Calu3 (cell line): Measurements from ENCODE around the gene ACVR2B. TPM values are rescaled to one million over a fixed set of nuclear protein-coding genes. Genes with fewer than 3 reads are reported as not detected.

Experiments
- BruUV-seq: library from RNA; stranded (reverse); fragments of 400-500 nt; replicated peaks from 2 replicates; lab custom pipeline; 2021; lab: Mats Ljungman, UMichigan
- CTCF ChIA-PET: fragments of 300-600 bp; sonication (Branson Sonifier 250); formaldehyde crosslinking; loops from one replicate; lab custom pipeline; 2022; ENCODE audit warnings: antibody characterized with exemption; lab: Charles Lee
- DNase-seq: peaks from one replicate; pipeline ENCODE4 v3.0.0; 2022
- H3K27ac Mint-ChIP-seq: one replicate; pipeline ENCODE4 v1.8.0; 2022; ENCODE audit warnings: mixed read lengths; ENCODE audit not compliant: unreplicated experiment
- H3K27me3 Mint-ChIP-seq: one replicate; pipeline ENCODE4 v1.8.0; 2022; ENCODE audit warnings: mixed read lengths; ENCODE audit not compliant: unreplicated experiment
- H3K36me3 Mint-ChIP-seq: one replicate; pipeline ENCODE4 v1.8.0; 2022; ENCODE audit warnings: mild to moderate bottlenecking, moderate library complexity, mixed read lengths; ENCODE audit not compliant: insufficient read depth, unreplicated experiment
- H3K4me1 Mint-ChIP-seq: one replicate; pipeline ENCODE4 v1.8.0; 2022; ENCODE audit warnings: mild to moderate bottlenecking, low read depth, mixed read lengths; ENCODE audit not compliant: unreplicated experiment
- H3K4me3 Mint-ChIP-seq: one replicate; pipeline ENCODE4 v1.8.0; 2022; ENCODE audit warnings: mild to moderate bottlenecking, low read depth, moderate library complexity, mixed read lengths; ENCODE audit not compliant: unreplicated experiment
- H3K9me3 Mint-ChIP-seq: one replicate; pipeline ENCODE4 v1.8.0; 2022; ENCODE audit warnings: low read depth, mixed read lengths; ENCODE audit not compliant: unreplicated experiment
- intact Hi-C: fragments of 100-400 bp; cut with micrococcal nuclease; formaldehyde crosslinking; loops from one replicate; pipeline ENCODE4 v1.10.0; 2022; ENCODE audit not compliant: unreplicated experiment
- total RNA-seq: library from RNA; stranded (reverse); gene quantifications from 2 replicates; pipeline ENCODE4 v1.2.3, GENCODE V29; 2022
- TF ChIP-seq, protein P1 (sequence below): fragments of 200-600 bp; IDR thresholded peaks from one replicate; pipeline ENCODE4 v1.8.0; 2022; ENCODE audit warnings: antibody characterized with exemption; ENCODE audit not compliant: unreplicated experiment

ACVR2B gene
- total RNA-seq, 1 experiment from 2014 or later: 6.2 TPM

DNA sequence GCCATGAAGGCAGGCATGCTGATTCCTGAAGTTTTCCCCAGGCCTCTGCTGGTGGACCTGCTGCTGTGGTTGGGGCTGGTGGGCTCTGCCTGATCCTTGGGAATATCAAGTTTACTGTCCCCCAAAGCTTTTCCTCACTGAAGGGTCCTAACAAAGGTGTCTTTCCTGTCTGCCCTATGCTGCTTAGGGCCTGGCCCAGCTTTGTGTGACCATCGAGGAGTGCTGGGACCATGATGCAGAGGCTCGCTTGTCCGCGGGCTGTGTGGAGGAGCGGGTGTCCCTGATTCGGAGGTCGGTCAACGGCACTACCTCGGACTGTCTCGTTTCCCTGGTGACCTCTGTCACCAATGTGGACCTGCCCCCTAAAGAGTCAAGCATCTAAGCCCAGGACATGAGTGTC, 29.3 kb downstream of the ACVR2B start:
- no peak for DNase-seq
- CTCF ChIA-PET: no interaction called here
- H3K4me1 Mint-ChIP-seq: no peaks in the 10 kb centered on the region
- H3K27ac Mint-ChIP-seq: no peak overlapping the region
- H3K4me3 Mint-ChIP-seq: no peak overlapping the region
- no peaks in the 10 kb centered on the region for H3K9me3 Mint-ChIP-seq
- H3K36me3 Mint-ChIP-seq: peaks cover 8% of the 10 kb centered on the region
- no peaks in the 10 kb centered on the region for H3K27me3 Mint-ChIP-seq
- TF ChIP-seq, protein P1, sequence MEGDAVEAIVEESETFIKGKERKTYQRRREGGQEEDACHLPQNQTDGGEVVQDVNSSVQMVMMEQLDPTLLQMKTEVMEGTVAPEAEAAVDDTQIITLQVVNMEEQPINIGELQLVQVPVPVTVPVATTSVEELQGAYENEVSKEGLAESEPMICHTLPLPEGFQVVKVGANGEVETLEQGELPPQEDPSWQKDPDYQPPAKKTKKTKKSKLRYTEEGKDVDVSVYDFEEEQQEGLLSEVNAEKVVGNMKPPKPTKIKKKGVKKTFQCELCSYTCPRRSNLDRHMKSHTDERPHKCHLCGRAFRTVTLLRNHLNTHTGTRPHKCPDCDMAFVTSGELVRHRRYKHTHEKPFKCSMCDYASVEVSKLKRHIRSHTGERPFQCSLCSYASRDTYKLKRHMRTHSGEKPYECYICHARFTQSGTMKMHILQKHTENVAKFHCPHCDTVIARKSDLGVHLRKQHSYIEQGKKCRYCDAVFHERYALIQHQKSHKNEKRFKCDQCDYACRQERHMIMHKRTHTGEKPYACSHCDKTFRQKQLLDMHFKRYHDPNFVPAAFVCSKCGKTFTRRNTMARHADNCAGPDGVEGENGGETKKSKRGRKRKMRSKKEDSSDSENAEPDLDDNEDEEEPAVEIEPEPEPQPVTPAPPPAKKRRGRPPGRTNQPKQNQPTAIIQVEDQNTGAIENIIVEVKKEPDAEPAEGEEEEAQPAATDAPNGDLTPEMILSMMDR: no peak
- intact Hi-C loops: loop anchor here (5.0 kb wide), 1 partner anchor 136 kb away; the partner anchor contains the start of gene XYLB
- no TSS peak for BruUV-seq

DNA sequence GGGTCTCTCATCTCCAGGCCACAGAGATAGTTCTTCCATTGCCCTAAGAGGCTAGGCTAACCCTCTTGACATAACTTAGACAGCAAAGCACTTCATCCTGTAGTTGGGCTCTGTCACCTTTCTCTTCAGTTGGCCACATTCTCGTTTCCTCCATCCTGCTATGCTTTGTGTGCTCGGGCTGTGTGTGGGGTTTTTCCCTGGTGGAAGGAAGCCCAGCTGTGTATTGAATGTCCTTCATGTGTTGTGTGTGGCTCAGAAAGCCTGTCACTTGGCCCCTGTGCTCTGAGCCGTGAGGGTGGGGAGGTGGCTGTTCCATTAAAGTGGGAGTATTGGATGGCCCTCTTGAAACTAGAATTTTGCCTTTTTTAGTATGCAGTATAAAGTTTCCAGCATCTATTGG, 33.6 kb downstream of the ACVR2B start:
- H3K27ac Mint-ChIP-seq: no peak overlapping the region
- H3K4me1 Mint-ChIP-seq: no peaks in the 10 kb centered on the region
- intact Hi-C loops: no loop called here
- no peaks in the 10 kb centered on the region for H3K27me3 Mint-ChIP-seq
- CTCF ChIA-PET: no interaction called here
- no peak overlapping the region for H3K4me3 Mint-ChIP-seq
- peaks cover 5% of the 10 kb centered on the region for H3K36me3 Mint-ChIP-seq
- TF ChIP-seq, protein P1: no peak
- H3K9me3 Mint-ChIP-seq: no peaks in the 10 kb centered on the region
- BruUV-seq: no TSS peak
- DNase-seq: no peak

DNA sequence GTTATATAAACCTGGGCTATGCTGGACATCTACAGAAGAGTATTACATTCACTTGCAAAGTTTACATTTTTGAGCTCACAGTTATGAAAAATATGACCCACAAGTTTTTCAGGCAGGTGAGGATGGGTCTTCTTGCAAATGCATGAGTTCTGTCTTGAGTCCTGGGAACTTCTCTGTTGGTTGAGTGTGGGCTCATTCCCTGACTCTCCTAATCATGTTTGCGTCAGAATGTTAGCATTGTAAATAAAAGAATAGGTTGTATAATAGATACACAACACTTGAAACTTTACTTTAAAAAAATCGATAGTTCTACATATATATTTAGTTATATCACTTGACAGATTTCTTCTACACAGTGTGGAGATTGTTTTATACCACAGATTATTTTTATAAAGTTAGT, 35.3 kb downstream of the ACVR2B start:
- CTCF ChIA-PET: no interaction called here

DNA sequence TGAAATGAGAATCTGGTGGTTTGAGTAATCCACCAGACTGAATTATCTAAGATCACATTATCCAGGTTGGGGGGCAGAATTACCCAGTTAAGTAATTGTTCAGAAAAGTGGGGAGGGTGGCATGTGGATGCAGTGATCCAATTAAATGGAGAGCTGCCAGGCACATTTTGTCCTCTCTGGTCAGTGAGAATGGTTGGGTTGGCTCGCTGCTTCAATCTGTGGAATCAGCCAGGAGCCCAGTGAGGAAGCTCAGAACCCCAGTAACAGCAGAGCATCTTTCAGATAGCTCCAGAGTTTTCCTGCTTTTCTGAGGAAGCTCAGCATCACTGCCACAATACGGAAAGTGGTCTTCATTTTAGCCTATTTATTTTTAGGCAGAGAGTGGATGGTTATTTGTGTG, 36.1 kb downstream of the ACVR2B start:
- H3K36me3 Mint-ChIP-seq: peaks cover 4% of the 10 kb centered on the region
- no peaks in the 10 kb centered on the region for H3K27me3 Mint-ChIP-seq
- no peak for DNase-seq
- no peaks in the 10 kb centered on the region for H3K4me1 Mint-ChIP-seq
- intact Hi-C loops: no loop called here
- no peak overlapping the region for H3K27ac Mint-ChIP-seq
- CTCF ChIA-PET: no interaction called here
- TF ChIP-seq, protein P1: no peak
- no TSS peak for BruUV-seq
- H3K4me3 Mint-ChIP-seq: no peak overlapping the region
- H3K9me3 Mint-ChIP-seq: no peaks in the 10 kb centered on the region

More for the DNA sequence above, 35.3 kb downstream of the ACVR2B start:
- no TSS peak for BruUV-seq
- TF ChIP-seq, protein P1: no peak
- Mint-ChIP-seq H3K27ac (no peak overlapping the region), H3K9me3 (no peaks in the 10 kb centered on the region), H3K27me3 (no peaks in the 10 kb centered on the region), H3K36me3 (peaks cover 4% of the 10 kb centered on the region), H3K4me3 (no peak overlapping the region), H3K4me1 (no peaks in the 10 kb centered on the region)
- DNase-seq: no peak
- intact Hi-C loops: no loop called here
